NB4 (cell line): ENCODE data around the gene RXRA.
"Not testable (repeated sequence)": the region's sequence is repeated elsewhere in the genome, so short reads cannot be mapped to it uniquely, and the experiment has no call there.

Source experiments
- DNase-seq: peaks from one replicate; pipeline ENCODE4 v3.0.0; 2010; ENCODE audit warnings: low read depth
- H3K4me3 ChIP-seq: one replicate; pipeline ENCODE4 v1.5.1; 2011; ENCODE audit warnings: mild to moderate bottlenecking, low read depth, low read length, moderate library complexity
- MYC ChIP-seq: IDR thresholded peaks from 2 replicates; pipeline ENCODE4 v1.6.1; 2011; ENCODE audit warnings: low read depth, low read length
- POLR2A ChIP-seq: IDR thresholded peaks from 2 replicates; pipeline ENCODE4 v1.6.1; 2011; ENCODE audit warnings: mild to moderate bottlenecking; ENCODE audit not compliant: insufficient read length; ENCODE audit errors: extremely low read depth
- TF ChIP-seq, protein P1 (sequence below): IDR thresholded peaks from one replicate; pipeline ENCODE4 v1.5.1; 2012; ENCODE audit warnings: low read depth, low read length
- TF ChIP-seq, protein P2 (sequence below): IDR thresholded peaks from 2 replicates; pipeline ENCODE4 v1.6.1; 2011; ENCODE audit warnings: low read depth, low read length

The RXRA gene

GRCh38 chr9:134306636-134307600 lies 19.3 kb upstream of the RXRA start:
- no peak for DNase-seq

GRCh38 chr9:134307674-134308638 lies 18.3 kb upstream of the RXRA start:
- no peak for DNase-seq
- TF ChIP-seq, protein P1, sequence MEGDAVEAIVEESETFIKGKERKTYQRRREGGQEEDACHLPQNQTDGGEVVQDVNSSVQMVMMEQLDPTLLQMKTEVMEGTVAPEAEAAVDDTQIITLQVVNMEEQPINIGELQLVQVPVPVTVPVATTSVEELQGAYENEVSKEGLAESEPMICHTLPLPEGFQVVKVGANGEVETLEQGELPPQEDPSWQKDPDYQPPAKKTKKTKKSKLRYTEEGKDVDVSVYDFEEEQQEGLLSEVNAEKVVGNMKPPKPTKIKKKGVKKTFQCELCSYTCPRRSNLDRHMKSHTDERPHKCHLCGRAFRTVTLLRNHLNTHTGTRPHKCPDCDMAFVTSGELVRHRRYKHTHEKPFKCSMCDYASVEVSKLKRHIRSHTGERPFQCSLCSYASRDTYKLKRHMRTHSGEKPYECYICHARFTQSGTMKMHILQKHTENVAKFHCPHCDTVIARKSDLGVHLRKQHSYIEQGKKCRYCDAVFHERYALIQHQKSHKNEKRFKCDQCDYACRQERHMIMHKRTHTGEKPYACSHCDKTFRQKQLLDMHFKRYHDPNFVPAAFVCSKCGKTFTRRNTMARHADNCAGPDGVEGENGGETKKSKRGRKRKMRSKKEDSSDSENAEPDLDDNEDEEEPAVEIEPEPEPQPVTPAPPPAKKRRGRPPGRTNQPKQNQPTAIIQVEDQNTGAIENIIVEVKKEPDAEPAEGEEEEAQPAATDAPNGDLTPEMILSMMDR: no peak
- TF ChIP-seq POLR2A (no peak), MYC (no peak)
- TF ChIP-seq, protein P2, sequence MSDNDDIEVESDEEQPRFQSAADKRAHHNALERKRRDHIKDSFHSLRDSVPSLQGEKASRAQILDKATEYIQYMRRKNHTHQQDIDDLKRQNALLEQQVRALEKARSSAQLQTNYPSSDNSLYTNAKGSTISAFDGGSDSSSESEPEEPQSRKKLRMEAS: no peak

More at GRCh38 chr9:134306636-134307600, 19.3 kb upstream of the RXRA start:
- H3K4me3 ChIP-seq: no peak overlapping the region
- TF ChIP-seq MYC (no peak), POLR2A (no peak)
- TF ChIP-seq, protein P2: no peak
- TF ChIP-seq, protein P1: no peak

GRCh38 chr9:134308639-134309220 lies 17.5 kb upstream of the RXRA start:
- H3K4me3 ChIP-seq, DNase-seq: not testable (repeated sequence)

More at GRCh38 chr9:134307674-134308638, 18.3 kb upstream of the RXRA start:
- no peak overlapping the region for H3K4me3 ChIP-seq

DNA sequence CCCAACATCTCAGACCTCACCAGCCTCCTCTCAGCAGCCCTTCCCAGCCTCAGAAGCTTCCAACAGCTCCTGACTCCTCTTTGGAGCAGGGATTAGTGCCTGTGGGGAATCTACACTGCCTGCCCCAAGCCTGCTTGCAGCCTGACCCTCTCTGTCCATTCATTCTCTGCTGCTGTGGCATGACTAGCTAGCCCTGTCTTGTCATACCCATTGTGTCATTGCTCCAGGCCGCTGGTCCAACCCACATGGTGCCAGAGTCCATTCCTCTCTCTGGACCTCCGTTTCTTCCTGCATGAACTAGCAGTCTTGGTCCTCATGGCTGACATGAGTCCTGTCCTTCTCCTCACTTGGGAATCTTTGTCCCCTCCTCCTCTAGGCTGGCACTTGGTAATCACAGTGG lies 12.8 kb upstream of the RXRA start:
- DNase-seq: no peak
- no peak overlapping the region for H3K4me3 ChIP-seq
- TF ChIP-seq, protein P1: no peak
- TF ChIP-seq, protein P2: no peak
- TF ChIP-seq MYC: no peak

DNA sequence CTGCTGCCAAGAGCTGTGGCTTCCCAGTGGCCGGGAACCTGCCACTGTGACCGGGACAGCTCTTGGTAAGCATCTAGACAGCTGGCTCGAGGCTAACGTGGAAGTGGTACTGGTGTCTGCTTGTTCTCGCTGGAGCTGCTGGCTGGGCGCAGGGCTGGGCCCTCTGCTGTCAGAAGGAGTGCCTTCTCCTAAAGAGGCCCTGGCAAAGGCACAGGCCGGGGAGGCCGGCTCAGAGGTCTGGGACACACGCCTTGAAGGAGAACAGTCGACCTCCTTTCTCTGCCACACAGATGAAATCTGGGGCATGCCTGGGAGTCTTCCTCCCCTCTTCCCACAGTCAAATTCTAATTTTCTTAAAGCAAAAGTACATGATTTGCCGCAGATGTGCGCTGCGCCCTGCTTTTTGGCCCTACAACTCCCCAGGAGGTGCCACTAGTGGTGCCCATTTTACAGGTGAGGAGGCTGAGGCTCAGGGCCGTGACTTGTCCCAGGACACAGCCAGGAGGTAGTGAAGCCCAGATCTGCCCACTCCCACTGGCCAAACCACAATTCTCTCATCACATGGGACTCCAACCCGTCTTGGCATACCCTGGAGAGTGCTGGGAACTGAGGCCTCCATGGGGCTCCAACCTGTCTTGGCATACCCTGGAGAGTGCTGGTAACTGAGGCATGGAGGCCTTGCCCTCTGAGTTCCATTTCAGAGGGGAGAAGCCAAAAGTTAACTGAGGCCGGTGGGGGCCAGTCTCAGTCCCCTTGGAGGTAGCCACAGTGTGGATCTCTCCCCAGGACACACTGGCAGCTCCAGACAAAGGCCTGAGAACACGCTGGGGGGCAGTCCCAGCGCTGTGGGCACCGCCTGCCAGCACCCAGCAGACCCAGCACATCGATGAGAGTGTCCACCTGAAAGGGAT lies 12.0 kb upstream of the RXRA start:
- DNase-seq: no peak
- H3K4me3 ChIP-seq: no peak overlapping the region
- no peak for TF ChIP-seq MYC
- TF ChIP-seq, protein P1: no peak
- TF ChIP-seq POLR2A: no peak
- TF ChIP-seq, protein P2: no peak
